NCI-H524 treated with DMSO at 0.1 percent for 48 hours (cell line): ENCODE data around the gene AMMECR1.

ENCODE experiments used
- DNase-seq: peaks from one replicate; lab custom pipeline; 2025; lab: John Stamatoyannopoulos, UW

The AMMECR1 gene

DNA sequence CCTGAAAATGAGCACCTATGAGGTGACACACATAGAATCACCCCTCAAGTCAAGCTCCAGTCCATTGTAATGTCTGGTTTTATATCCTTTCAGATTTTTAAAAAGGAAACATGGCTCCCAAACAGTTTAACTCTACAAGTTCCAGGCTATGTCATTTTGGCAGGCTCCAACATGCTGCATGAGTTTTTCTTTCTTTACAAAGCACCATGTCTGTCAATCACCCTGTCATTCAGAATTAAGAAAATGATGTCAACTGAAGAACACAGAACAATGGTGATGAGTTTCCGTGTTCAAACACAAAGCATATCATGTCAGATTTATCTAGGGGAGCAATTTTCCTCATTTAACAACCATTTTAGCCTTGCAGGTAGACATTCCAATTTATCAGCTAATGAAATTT is 106.5 kb downstream of the AMMECR1 start:
- DNase-seq, result no peak

DNA sequence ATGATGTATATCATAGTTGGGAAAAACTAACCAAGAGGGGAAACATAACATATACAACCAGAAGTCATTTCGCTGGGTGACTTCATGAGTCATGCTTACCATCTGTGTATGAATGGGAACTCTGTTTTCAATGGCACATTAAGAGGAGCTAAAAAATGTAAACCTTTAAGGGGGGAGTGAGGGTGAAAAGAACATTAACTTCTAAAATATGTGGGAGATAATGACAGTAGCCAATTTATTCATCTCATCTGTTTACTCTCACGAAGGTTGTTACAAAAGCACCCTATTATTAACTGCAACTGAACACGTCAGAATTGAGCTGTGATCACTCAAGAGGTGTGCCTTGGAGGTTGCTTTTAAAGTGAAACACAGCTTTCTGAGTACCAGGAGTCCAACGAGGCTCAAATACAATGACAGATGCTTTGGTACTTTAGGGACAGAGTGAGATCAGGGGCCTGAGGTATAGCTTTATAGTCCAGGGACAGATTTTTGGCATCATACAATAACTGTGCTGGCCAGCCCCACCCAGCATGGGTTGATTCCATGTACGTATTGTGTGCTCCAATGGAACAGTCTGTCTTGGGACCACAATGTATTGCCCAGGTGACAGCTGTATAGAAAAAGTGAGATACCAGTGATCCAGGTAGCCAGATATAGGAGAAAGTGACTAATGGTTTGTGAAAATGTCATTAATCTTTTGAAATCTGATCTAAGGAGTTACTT is 107.3 kb downstream of the AMMECR1 start:
- peak; percentile 54 for DNase-seq

DNA sequence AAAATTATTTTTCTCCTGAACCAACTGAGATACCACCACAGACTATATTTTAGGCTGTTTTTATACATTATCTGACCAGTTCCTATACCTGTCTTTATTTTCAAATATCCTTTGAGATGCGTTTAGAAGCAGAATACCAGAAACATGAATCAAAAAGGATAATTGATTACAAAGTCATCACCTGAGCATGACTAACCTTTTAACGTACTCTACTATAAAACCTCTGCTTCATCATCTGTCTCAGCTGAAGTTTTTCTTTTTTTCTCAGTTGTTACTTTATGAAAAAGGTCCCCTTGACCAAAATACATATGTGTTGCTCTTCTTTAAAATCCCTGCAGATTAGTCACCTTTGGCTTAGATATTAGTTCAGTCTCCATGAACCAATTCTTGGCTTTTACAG is 109.8 kb downstream of the AMMECR1 start:
- DNase-seq, result no peak

DNA sequence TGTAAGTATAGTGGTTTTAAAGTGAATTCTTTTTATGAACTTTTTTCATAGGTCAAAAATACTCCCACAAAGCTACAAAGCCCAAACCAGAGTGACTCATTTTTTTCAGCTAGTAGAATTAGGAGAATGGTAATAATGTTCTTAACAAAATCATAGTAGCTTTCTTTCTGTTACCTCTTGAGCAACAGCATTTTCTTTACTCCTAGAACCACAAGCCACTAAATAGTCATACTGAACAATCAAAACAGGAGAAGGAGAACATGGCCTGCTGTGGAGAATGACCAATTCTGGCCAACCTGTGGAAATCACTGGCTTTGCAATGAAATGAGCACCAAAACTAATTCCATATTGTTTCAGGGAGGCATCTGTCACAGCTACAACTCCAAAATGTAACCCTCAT is 112.9 kb downstream of the AMMECR1 start:
- no peak for DNase-seq

DNA sequence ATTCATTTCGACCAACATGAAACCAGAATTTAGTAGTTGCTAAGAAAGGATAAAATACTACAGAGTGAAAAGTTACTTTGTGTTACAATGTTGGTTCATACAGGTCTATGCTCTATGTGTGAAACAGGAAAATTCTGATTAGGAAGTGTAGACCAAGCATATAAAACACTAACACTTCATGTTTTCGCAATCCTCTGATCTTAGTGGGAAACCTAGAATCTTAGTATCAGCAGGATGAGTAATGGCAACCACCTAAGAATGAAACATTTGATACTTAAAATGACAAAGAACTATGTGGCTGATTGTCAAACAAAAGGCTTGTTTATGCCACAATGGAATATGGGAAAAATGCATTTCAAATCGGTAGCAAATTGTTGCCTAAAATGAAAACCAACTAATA is 116.1 kb downstream of the AMMECR1 start:
- DNase-seq, result no peak

DNA sequence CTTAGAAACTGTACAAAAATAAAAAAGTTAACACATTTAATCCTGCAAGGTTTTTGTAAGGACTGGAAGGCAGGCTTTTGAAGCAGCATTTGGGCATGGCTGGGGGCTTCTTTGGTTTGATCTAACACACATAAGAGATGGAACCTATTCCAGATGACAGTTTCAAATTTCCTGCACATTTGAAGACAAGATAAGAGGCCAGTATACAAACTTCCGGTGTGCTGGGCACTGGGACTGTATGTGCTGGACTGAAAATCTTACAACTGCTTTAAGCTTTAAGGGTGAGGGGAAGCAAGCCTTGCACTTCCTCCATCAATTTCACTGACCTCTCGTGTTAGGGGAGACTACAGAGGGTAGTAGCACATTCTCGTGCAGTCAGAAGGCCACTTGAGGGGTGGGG is 122.9 kb downstream of the AMMECR1 start:
- DNase-seq, result no peak

DNA sequence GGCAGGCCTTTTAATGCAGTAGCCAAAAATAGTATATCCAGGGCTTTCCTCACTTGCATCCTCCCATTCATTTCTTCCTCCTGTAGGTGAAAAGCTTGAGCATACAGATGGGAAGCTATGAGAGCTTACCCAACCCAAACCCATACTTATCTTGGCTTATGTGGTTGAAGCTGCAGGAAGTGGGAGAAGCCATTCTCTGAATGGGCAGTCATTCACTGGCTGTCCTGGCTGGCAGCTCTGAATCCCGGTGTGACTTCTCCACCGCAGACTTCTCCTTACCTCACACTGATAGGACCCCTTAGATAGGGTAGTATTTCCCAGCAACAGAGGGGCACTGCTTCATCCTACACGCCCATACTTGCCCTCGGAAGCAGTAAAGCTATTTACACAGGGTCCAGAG is 125.4 kb downstream of the AMMECR1 start:
- no peak for DNase-seq

DNA sequence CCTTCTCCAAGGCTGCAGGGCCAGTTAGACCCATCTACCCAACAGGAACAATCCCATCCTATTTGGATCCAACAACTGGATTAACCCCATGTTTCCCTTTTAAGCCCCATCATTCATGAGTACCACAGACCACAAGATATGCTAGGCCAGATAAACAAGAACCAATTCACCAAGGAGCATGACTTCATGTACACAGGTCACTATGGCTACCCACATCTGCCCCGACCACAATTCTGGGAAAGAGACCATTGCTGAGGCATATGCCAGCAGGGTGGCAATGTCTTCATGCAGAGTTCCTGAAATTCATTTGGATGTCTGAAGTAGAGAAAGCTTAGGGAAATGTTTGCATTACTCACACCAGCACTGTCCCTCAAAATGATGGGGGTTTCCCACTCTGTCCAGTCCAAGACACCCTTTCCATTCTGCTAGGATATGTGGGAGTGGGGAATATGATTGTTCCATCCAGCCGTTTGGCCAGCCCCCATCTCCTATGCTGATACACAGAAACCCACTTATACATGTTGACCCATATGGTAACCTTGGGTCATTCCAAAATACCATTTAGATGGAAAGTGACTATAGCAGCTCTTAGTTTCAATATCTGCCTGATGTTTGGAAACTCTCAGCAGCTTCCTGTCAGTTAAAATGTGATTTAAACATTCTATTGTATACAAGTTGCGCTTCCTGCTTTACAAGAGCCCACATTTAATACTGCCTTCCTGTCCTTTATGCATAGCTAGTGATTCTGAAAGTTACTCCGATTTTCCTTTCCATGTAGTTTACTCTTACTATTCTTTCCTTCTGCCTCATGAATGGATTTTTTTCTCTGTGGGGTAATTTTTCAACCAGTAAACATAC is 129.0 kb downstream of the AMMECR1 start:
- DNase-seq, result no peak

DNA sequence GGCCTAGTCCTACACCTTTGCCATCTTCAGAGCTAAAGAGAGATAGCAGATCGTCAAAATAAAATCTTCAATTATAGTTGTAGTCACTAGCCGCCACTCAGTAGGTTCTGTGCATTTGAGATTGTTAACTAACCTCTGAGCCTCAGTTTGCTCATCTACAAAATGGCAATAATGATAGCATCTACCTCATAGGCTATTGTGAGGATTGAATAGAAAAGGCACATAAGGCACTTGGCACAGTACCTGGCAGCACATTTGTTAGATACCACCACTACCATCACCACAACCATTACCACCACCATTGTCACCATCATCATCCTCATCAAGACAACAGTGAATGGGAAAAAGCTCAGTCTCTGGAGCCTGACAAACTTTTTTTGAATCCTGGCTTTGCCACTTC is 134.6 kb downstream of the AMMECR1 start:
- DNase-seq, result no peak

DNA sequence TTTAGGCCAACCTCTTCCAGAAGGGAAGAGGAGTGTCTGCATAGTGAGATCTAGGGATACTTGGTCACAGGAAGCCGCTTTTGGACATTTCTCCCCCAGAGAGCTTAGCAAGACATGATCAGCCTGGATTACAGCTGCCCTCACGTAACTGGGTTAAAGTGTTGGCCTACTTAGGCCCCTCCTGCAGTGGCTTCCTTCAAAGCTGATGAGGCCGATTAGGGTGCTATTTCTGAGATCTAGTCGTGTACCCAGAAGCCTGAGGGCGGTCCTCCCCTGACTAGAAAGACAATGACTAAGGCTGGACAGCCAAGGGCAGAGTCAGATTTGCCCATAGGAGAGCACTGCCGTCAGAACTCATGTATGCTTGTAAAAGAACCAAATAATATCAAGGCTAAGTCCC is 135.0 kb downstream of the AMMECR1 start:
- DNase-seq, result no peak

DNA sequence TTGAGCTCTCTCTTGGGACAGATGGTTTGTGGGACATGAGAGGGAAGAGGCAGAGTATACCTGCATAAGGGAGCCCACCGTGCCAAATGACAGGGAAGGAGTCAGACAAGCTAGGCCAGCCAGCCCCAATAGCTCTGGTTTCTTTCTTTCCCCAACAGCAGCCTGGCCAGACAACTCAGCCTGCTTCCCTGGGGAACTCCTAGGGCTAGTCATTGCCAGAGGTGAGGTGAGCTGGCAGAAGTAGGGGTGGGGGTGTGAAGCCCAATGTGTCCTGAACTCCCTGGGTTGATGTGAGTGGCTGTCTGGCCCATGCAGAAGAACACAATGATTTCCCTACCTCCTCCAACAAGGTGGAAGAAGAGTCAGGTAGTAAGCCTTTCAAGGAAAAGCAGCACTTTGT is 135.5 kb downstream of the AMMECR1 start:
- no peak for DNase-seq

DNA sequence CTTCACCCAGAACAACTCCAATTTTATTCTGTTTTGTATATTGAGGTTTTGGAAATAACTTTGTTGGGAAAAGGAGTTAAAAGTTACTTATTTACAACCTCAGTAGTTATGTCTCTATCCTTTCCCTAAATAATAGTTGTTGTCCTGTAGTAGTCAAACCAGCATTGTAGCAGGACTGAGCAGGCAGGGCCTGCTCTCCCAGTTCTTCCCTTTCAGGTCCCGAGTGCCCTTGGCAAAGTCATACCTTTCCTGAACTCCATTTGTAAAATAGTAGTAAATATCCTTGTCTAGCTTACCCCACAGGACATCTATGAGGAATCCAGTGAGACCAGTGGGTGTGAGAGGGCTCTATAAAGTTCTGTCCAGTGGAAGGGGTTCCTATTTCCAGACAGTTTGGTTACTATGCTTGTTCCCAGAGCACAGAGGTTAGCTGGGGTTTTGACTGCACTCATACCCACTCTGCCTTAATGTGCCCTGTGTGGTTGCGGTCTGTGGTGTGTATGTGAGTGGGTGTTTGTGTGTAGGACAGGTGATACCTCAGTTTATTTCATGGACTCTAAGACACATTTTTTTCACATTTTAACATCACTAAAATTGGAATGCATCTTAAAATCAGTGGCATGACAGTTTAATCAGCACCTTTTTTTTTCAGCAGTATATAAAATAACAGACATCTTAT is 136.3 kb downstream of the AMMECR1 start:
- no peak for DNase-seq

DNA sequence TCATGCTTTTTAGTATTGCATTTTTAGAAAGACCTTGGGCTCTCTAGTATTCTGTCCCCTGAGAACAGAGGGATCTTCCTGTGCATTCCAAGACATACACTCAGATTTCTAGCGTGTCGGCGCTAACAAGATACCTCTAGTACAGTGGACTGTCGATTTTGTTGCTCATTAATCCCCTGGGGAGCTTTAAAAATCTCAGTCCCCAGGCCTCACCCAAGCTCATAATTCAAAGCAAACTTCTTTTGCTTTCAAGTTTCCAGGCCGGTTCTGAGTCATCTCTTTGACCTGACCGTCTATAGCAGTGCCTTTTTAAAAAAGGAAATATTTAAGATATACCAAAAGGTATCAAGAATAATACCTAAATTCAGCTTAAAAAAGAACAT is 137.0 kb downstream of the AMMECR1 start:
- DNase-seq, result no peak

DNA sequence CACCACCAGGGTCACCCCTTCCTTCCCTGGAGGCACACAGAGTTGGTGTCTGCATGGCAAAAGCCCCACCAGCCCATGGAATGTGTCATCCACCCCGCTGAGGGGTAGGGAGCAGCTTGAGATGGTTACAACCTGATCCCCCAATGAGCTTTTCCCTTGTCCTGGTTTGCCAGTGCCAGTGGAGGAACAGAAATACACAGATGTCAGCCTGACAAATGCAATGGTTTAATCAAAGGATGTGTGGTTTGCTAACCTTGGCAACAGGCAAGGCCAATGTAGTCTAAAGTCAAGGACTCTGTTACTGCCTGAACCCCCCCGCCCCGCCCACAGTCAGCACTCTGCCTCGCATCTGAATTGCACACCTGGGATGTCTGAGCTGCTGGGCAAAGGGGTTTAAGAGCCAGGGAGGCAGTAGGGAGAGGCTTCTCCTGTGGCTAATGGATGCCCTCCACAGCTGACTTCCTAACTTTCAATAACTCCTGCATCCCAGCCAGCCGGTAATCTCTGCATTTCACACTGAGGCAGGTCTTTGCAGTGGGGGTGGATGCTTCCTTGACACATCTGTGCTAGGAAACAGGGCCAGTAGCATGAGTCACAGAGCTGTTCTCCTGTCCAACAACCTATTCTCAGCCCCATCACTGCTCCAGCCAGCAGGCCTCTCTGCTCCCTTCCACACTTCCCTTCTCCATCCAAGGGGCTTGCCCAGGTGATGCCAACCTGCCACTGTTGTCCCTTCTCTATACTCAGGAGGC is 137.5 kb downstream of the AMMECR1 start:
- no peak for DNase-seq

DNA sequence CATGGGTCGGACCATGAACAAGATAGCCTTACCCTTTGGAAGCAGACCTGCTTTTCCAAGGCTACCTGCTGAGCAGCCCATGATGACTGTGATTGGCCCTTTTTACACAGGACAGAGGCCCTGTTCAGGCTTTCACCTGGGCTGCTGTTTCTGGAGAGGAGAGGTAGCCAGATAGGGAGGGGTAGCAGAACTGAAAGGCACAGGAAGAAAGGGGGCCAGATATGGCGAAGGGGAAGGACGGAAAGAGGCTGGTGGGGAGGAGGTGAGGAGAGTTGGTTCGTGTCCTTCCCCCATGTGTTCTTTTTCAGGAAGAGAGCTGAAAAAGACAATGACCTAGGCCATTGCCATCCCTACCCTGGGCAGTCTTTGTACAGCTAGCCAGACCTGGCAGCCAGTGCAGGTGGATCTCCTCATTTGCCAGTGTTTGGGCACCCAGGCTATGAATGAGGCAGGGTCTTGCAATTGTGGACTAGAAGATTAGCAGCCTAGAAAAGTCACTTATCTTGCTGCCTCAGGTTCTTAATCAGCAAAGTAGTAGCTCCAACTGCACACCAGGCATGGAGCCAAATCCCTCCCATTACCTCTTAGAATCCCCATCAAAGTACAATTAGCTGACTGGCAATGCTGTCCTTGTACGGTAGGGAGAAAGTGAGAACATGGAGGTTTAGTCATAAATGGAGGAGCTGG is 139.6 kb downstream of the AMMECR1 start:
- peak; percentile 29 for DNase-seq

DNA sequence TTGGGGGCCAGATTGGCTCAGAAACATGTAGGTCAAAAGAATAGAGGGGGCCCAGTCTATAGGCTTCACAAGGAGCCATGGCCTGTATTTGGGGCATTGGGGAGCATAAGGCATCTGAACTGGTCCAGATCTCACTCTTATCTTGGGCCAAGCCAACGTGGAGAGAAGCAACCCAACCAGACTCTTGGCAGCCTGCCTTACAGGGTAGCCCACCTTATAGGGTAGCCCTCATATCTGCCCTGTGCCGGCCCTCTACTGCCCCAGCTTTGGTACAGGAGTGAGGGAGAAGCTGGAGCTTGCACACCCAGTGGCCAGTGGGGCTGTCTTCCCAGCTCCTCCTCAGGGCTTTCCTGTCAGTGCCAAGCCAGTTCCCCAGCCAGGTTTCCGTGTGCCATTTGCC is 142.2 kb downstream of the AMMECR1 start:
- DNase-seq, result no peak

DNA sequence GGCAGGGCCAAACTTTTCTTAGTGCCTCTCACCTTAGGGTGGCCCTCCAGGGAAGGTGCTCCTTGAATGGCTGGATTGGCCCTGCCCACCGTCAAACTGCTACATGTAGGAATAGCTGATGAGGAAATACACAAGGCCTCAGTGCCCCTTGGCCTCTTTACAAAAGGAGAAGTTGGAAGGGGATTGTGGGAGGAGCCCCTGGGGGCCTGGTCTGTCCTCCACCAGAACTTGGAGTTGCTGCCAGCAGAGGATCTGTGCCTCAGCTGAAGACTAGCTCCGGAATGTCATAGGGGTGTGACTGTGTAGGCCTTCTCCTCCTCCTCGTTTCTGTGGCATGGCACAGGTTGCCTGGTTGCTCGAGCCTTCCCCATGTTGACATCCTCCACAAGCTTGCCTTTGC is 142.7 kb downstream of the AMMECR1 start:
- DNase-seq, result no peak

DNA sequence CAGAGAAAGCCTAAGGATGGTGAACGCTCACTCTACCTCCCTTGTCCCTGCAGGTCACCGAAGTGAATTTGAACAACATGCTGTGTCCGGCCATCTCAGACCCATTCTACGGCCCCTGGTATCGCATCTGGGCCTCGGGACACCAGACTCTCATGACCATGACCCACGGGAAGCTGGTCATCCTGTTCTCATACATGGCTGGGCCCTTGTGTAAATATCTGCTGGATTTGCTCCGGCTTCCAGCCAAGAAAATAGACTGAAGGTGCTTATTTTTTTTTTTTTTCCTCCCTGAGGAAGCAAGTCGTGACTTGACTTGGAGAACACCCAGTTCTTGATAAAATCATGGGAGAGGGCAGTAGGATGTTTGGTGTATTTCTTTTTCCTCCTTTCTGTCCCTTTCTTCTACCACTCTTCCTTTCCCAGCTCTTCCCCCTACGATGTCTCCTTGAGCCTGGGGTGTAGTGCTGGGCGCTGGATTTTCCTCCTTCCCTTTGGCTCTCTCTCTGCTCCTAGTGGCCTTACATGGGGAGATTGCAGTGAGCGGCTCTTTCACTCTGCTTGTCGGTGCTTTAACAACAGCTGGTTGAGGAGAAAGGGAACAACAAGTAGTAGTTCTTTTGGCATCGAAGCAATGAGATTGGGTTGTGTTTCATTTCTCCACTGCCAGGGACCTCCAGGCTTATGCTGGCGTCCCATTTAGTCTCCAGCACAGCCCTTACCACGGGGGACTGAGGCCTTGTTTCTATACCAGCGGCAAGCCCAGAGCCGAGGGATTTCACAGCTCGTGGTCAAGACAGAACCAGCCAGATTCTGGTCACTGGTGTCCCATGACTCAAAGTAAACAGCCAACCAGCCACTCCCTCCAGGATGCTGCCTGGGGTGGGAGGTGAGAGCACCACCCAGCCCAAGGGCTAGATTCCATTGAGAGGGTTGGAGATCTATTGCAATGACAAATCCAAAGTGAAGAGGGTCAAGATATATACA is 144.4 kb downstream of the AMMECR1 start:
- no peak for DNase-seq

DNA sequence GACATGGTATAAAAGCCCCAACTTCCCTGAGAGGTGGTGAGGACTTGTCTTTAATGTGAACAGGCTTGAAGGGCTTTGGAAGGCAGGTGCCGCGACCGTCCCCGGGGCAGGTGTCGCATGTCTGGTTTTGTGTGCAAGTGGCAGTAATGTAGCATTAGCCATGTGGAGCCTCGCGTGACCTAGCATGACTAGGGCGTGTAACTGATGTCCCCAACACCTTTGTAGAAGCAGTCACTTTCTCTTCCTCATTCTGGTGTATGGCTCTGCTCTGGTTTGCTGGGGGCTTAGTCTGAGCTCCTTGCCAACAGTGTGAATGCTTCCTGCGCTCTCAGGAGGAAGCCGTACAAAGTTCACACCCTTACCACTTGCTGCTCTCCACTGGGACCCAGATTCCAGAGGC is 145.7 kb downstream of the AMMECR1 start:
- DNase-seq, result no peak

DNA sequence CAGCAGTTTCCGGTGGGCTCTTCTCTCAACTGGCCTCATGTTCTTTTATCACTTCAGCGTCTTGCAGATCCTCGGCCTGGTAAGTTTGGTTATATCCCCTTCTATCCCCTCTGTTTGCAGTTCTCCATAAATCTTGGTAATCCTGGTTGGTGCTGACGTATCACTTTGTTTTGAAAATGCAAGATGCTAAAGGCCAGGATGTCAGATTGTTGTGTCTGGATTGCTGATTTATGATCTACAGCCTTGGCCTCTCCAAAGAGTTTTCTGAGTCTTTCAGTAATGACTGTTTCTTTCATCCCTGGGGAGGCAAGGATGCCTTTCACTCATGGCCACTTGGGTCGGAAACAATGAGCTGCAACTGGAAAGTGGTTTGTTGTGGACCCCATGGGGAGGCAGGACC is 146.4 kb downstream of the AMMECR1 start:
- no peak for DNase-seq

DNA sequence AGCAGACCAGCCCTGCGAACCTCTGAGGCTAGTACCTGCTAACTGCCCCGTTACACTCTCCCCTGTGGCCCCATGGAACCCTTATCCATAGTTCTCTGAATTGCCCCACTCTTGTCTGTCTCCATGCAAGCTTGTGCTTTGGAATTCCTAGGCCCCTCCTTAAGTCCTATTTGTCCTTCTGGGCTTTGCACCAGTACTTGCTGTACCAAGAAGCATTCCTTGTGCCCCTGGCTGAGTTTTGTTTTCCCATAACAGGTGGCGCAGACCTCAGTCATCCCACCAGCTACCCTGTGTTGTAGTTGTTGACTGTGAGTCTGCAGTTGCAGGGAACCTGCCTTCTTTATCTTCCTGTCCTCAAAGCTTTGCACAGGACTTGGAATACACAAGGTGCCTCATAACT is 147.9 kb downstream of the AMMECR1 start:
- DNase-seq, result no peak
